Right atrium auricular region (tissue), 2 donors: Measurements from ENCODE around the gene FAM124A. TPM values are rescaled to one million over a fixed set of nuclear protein-coding genes. Genes with fewer than 3 reads are reported as not detected.
A peak's percentile ranks its signal among the peaks of the same experiment; 100 is the strongest.

Experiments used
- DNase-seq: peaks from one replicate; pipeline ENCODE4 v3.0.0-alpha.2; 2019; ENCODE audit warnings: low spot score
- H3K27ac ChIP-seq, 2 donors: fragments of 200-600 bp; sonication (generic); 1 replicate in 1 of 2; 2 replicates in 1 of 2; pipeline ENCODE4 v1.5.1; 2016 to 2019
- H3K27me3 ChIP-seq, 2 donors: fragments of 200-600 bp; sonication (generic); one replicate each; pipeline versions ENCODE4 v1.5.1 to v1.6.0; 2017 to 2019
- H3K36me3 ChIP-seq: fragments of 200-600 bp; sonication (generic); one replicate; pipeline ENCODE4 v1.5.1; 2016
- H3K4me1 ChIP-seq, 2 donors: fragments of 200-600 bp; sonication (generic); one replicate each; pipeline versions ENCODE4 v1.5.1 to v1.6.0; 2017 to 2019
- H3K4me3 ChIP-seq, 2 donors: fragments of 200-600 bp; sonication (generic); 1 replicate in 1 of 2; 2 replicates in 1 of 2; pipeline ENCODE4 v1.5.1; 2017 to 2019; ENCODE audit warnings: mild to moderate bottlenecking in 1 of 2, moderate library complexity in 1 of 2
- H3K9me3 ChIP-seq, 2 donors: fragments of 200-600 bp; sonication (generic); one replicate each; pipeline ENCODE4 v1.5.1; 2019
- total RNA-seq, 2 donors: library from RNA; depleted of rRNA; stranded (reverse); fragments of >200 nt; gene quantifications; one replicate each; pipeline ENCODE4 v1.1.0, GENCODE V29; 2016
- TF ChIP-seq, protein P1 (sequence below), 2 donors: fragments of 200-600 bp; sonication (generic); IDR thresholded peaks; one replicate each; pipeline ENCODE4 v1.5.1; 2019; ENCODE audit warnings: antibody characterized with exemption in 2 of 2

Gene FAM124A
- total RNA-seq, 2 donors from 2014 or later, result 8.0 to 8.6 TPM

DNA sequence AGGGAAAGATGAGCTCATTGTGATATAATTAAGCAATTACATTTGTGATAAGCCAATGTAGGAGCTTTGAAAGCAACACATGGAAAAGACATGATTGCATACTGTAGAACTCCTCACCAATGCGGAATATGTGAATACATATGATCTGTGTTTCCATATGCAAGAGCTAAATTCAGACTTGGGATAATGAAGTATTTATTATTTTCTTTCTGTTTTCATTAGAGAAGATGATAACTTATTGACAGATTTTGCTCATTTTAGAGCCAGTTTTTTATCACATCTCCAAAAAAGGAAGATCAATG lies 14.2 kb downstream of the FAM124A start:
- no peak for DNase-seq
- no peaks in the 10 kb centered on the region for H3K36me3 ChIP-seq
- H3K27ac ChIP-seq, result no peak overlapping the region
- H3K27me3 ChIP-seq, result no peaks in the 10 kb centered on the region
- H3K4me1 ChIP-seq, result peaks cover 0 to 30% of the 10 kb centered on the region in 2 donors
- no peak overlapping the region for H3K4me3 ChIP-seq
- H3K9me3 ChIP-seq, result no peaks in the 10 kb centered on the region
- TF ChIP-seq, protein P1, sequence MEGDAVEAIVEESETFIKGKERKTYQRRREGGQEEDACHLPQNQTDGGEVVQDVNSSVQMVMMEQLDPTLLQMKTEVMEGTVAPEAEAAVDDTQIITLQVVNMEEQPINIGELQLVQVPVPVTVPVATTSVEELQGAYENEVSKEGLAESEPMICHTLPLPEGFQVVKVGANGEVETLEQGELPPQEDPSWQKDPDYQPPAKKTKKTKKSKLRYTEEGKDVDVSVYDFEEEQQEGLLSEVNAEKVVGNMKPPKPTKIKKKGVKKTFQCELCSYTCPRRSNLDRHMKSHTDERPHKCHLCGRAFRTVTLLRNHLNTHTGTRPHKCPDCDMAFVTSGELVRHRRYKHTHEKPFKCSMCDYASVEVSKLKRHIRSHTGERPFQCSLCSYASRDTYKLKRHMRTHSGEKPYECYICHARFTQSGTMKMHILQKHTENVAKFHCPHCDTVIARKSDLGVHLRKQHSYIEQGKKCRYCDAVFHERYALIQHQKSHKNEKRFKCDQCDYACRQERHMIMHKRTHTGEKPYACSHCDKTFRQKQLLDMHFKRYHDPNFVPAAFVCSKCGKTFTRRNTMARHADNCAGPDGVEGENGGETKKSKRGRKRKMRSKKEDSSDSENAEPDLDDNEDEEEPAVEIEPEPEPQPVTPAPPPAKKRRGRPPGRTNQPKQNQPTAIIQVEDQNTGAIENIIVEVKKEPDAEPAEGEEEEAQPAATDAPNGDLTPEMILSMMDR (IDR thresholded peaks at IDR 0.05), result no peak

DNA sequence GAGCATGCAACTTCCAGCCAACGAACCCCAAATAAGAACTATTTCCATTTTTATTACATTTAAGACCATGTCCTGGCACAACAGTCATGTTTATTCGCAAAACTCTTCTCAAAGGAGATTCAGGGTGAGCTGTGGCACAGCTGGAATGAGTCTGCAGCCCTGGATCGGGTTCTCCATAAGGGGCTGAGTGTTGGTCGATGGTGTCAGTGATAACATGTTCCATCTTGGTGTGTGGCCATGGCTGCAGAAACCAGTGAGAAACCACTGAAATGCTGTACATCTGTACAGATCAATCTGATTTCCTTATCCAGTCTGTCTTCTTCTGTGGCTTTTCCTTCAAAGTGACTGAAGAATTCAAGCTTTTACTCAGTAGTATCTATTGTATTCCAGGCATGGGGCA lies 15.2 kb downstream of the FAM124A start:
- TF ChIP-seq, protein P1 (IDR thresholded peaks at IDR 0.05), result no peak
- H3K27me3 ChIP-seq, result no peaks in the 10 kb centered on the region
- H3K27ac ChIP-seq, result peak overlapping the region in 1 of 2 donors; percentile 38
- DNase-seq, result no peak
- no peak overlapping the region for H3K4me3 ChIP-seq
- H3K36me3 ChIP-seq, result no peaks in the 10 kb centered on the region
- peaks cover 0 to 34% of the 10 kb centered on the region in 2 donors for H3K4me1 ChIP-seq
- H3K9me3 ChIP-seq, result no peaks in the 10 kb centered on the region

DNA sequence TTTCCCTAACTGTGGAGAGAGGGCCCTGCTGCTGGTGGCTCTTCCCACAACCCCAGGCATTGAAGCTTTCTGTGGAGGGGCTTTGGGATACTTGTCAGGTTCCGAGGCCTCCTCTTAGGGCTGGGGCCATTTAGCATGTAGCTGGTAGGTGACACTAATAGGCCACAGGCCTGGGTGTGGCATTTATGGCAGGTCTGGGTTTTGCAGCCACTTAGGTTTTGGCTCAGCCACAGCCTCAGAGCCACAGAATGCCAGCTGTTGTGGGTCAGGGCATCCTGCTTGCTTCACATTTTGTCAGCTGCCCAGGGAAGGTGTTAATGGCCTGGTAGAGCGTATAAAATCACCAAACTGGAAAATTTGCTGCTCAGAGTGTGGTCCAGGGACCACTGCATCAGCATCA lies 15.7 kb downstream of the FAM124A start:
- Histone ChIP-seq H3K27ac (peak overlapping the region in 1 of 2 donors; percentile 38), H3K4me1 (peaks cover 0 to 36% of the 10 kb centered on the region in 2 donors), H3K36me3 (no peaks in the 10 kb centered on the region), H3K9me3 (no peaks in the 10 kb centered on the region), H3K4me3 (no peak overlapping the region), H3K27me3 (no peaks in the 10 kb centered on the region)
- TF ChIP-seq, protein P1 (IDR thresholded peaks at IDR 0.05), result no peak
- no peak for DNase-seq

DNA sequence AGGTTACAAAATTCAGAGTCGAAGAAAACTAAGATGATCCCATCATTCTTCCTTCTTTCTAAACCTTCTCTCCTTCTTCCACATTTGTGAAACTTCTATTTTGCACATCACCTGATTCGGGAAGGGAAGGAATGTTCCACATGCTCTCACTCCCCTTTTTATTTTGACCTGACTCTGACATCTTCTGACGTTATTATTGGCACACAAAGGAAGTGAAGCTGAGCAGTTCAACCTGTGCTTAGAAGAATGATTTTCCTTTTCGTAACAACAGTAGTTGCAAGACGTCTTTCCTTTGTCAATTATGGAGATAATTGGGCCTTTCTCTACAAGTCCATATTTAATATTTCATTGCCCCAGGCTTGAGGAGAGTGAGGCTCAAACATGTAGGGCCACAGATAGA lies 18.0 kb downstream of the FAM124A start:
- TF ChIP-seq, protein P1 (IDR thresholded peaks at IDR 0.05), result no peak
- peaks cover 0 to 36% of the 10 kb centered on the region in 2 donors for H3K4me1 ChIP-seq
- H3K27ac ChIP-seq, result peak overlapping the region in 1 of 2 donors; percentile 20
- H3K36me3 ChIP-seq, result no peaks in the 10 kb centered on the region
- no peaks in the 10 kb centered on the region for H3K9me3 ChIP-seq
- no peaks in the 10 kb centered on the region for H3K27me3 ChIP-seq
- no peak for DNase-seq
- no peak overlapping the region for H3K4me3 ChIP-seq

DNA sequence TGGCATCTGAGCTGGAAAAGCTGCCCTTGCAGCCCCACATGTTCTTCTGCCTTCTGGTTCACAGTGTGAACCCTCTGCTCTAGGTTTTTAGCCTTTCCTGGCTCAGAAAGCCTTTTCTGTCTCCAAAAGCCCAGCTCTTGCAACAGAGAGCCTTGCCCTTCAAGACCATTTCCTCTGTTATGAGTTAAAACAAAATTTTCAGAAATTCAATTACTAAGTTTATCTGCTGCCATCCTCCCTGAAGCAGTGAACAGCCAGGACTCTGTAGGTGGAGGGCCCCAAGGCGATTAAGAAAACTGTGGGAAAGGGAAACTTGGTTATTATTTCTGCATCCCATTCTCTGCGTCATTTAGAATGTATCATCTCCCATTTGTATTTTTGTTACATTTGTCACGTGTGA lies 18.8 kb downstream of the FAM124A start:
- Histone ChIP-seq H3K4me1 (peaks cover 0 to 30% of the 10 kb centered on the region in 2 donors), H3K27me3 (no peaks in the 10 kb centered on the region), H3K4me3 (no peak overlapping the region), H3K36me3 (no peaks in the 10 kb centered on the region), H3K9me3 (no peaks in the 10 kb centered on the region), H3K27ac (peak overlapping the region in 1 of 2 donors; percentile 20)
- TF ChIP-seq, protein P1 (IDR thresholded peaks at IDR 0.05), result no peak
- no peak for DNase-seq

DNA sequence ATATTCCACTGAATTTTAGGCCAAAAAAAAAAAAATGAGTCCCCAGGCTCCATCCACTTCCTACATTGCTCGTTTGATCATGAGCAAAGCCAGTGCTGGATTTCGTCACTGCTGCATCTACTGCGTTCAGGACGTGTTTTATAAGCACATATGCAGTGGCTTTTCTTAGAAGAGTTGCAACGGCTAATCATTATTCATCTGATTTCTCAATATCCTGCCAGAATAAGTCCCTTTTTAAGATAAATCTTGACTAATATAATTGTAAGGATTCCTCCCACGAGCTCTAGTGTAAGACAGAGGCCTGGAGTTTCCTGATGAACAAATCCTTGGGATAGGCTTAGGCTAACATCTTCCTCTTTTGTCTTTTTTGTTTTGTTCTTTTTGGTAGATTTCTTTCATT lies 19.5 kb downstream of the FAM124A start:
- no peak for DNase-seq
- H3K27me3 ChIP-seq, result no peaks in the 10 kb centered on the region
- H3K27ac ChIP-seq, result no peak overlapping the region
- H3K4me1 ChIP-seq, result peaks cover 0 to 33% of the 10 kb centered on the region in 2 donors
- H3K36me3 ChIP-seq, result no peaks in the 10 kb centered on the region
- TF ChIP-seq, protein P1 (IDR thresholded peaks at IDR 0.05), result no peak
- no peak overlapping the region for H3K4me3 ChIP-seq
- H3K9me3 ChIP-seq, result no peaks in the 10 kb centered on the region
